ENCODE results near the gene RBBP8.

RBBP8 gene

GRCh38 chr18:23053776-23054457, 120.8 kb downstream of the RBBP8 start:
- peak; percentile 60 for TF ChIP-seq CTCF (IDR thresholded peaks at IDR 0.05; ENCODE audit: control insufficient read depth, insufficient read depth, low read depth, low read length, missing control alignments)
- DNase-seq (ENCODE audit: low read depth) = peak; percentile 62

DNA sequence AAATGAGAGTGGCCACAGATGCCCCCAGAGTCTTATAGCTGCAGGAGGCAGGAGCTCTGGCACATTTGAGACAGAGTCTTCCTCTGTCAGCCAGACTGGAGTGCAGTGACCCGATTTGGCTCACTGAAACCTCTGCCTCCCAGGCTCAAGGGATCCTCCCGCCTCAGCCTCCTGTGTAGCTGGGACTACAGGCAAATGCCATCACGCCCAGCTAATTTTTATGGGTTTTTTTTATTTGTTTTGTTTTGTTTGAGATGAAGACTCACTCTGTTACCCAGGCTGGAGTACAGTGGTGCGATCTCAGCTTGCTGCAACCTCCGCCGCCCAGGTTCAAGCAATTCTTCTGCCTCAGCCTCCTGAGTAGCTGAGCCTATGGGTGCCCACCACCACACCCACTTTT, 121.4 kb downstream of the RBBP8 start:
- H3K4me3 ChIP-seq (ENCODE audit: control insufficient read depth, low read depth, low read length) = no peak overlapping the region

More at GRCh38 chr18:23053776-23054457, 120.8 kb downstream of the RBBP8 start:
- no peak overlapping the region for H3K4me3 ChIP-seq (ENCODE audit: control insufficient read depth, low read depth, low read length)

DNA sequence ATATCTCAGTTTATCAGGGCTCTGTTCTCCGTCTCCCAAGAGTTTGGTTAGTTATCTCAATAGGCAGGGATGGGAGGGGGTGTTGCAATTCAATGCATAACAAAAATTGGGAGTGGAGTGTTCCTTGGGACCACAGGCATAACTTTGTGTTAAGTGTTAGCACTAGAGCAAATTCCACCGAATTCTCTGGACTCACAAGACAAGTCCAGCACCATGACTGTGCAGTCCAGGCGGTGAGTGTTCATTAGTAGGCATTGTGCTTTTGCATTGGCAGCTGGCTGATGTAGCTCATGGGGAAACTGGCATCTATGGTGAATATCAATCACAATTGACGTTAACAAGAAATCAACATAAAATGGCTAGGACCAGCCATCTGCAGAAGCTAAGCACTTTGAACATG, 123.2 kb downstream of the RBBP8 start:
- no peak for TF ChIP-seq CTCF (IDR thresholded peaks at IDR 0.05; ENCODE audit: control insufficient read depth, insufficient read depth, low read depth, low read length, missing control alignments)
- DNase-seq (ENCODE audit: low read depth) = no peak
- H3K4me3 ChIP-seq (ENCODE audit: control insufficient read depth, low read depth, low read length) = no peak overlapping the region

More for the DNA sequence above, 121.4 kb downstream of the RBBP8 start:
- no peak for DNase-seq (ENCODE audit: low read depth)
- TF ChIP-seq CTCF (IDR thresholded peaks at IDR 0.05; ENCODE audit: control insufficient read depth, insufficient read depth, low read depth, low read length, missing control alignments) = no peak

DNA sequence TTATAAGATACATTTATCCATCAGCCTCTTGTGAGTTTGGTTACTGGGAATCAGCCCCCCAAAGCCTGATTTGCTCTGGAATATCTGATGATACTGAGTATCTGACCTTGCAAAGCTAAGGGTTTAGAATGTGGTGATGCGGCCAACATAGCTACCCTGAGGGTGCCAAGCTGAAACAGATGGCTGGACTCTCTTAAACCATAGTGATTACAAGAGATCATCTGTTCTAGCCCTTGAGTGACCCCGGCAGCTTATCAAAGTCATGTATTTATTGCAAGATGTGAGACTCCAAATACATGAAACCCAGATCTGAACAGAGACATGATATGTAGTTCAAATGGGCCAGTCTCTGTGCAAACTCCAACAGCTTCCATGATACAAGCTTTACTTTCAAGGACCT, 124.0 kb downstream of the RBBP8 start:
- no peak for TF ChIP-seq CTCF (IDR thresholded peaks at IDR 0.05; ENCODE audit: control insufficient read depth, insufficient read depth, low read depth, low read length, missing control alignments)
- no peak overlapping the region for H3K4me3 ChIP-seq (ENCODE audit: control insufficient read depth, low read depth, low read length)
- DNase-seq (ENCODE audit: low read depth) = no peak

GRCh38 chr18:23058746-23059415, 125.8 kb downstream of the RBBP8 start:
- TF ChIP-seq CTCF (IDR thresholded peaks at IDR 0.05; ENCODE audit: control insufficient read depth, insufficient read depth, low read depth, low read length, missing control alignments) = no peak
- no peak overlapping the region for H3K4me3 ChIP-seq (ENCODE audit: control insufficient read depth, low read depth, low read length)
- no peak for DNase-seq (ENCODE audit: low read depth)

DNA sequence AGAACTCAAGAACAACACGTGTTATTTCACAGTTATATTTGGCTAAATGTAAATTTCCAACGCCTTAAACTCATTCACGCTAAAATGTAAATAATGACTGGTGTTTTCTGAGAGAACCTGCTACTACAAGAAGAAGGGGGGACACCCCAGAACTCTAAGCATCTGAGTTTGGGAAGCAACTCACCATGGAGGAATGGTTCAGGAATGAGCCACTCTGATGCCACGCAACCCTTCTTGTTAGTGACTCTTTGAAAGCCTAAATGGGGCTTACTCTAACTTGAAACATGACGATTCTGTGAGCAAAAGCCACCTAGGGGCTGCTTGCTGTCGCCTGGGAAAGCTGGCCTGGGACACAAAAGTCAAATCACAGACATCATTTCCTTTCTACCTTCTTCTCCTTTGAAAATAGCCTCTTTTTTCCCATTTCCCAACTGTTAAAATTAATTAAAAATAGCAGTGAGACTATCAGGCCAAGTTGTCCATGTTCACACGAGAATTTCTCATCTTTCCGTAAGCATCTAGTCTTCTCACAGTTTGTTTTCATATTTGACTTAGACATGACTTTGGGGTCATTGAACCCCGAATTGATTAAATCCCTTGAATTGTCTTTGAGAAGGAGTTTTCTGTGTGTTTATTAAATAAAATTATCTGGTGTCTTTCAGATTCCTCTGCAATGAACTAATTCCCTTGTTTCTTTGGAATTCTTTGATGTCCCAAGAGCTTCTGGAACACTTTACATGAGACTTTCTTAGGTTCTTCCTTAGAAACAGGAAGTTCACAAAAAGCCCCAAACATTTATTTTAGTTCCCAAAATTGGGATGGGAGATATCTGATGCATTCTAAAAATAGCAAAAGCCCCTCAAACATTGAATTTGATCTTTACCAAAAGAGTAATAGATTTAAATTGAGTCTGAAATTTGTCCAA, 126.7 kb downstream of the RBBP8 start:
- TF ChIP-seq CTCF (IDR thresholded peaks at IDR 0.05; ENCODE audit: control insufficient read depth, insufficient read depth, low read depth, low read length, missing control alignments) = no peak
- H3K4me3 ChIP-seq (ENCODE audit: control insufficient read depth, low read depth, low read length) = no peak overlapping the region
- no peak for DNase-seq (ENCODE audit: low read depth)
